ENCODE measurements around the gene ELAVL3. TPM values are rescaled to one million over a fixed set of nuclear protein-coding genes. Genes with fewer than 3 reads are reported as not detected.
A peak's percentile ranks its signal among the peaks of the same experiment; 100 is the strongest.
"Not testable (repeated sequence)": the region's sequence is repeated elsewhere in the genome, so short reads cannot be mapped to it uniquely, and the experiment has no call there.

ELAVL3 gene
- total RNA-seq, 2 experiments from 2014 or later, result not detected

GRCh38 chr19:11421371-11422098 lies 59.3 kb downstream of the ELAVL3 start:
- Mint-ChIP-seq H3K9me3 (no peaks in the 10 kb centered on the region), H3K36me3 (ENCODE audit: low read depth) (no peaks in the 10 kb centered on the region), H3K27ac (no peak overlapping the region), H3K27me3 (ENCODE audit: low read depth) (peaks cover 58% of the 10 kb centered on the region), H3K4me3 (peak overlapping the region; percentile 65), H3K4me1 (ENCODE audit: low read depth) (peaks cover 41% of the 10 kb centered on the region)
- intact Hi-C loops (cut with micrococcal nuclease), result loop anchor here (1.0 to 2.0 kb wide), 2 partner anchors 40 to 61 kb away; no protein-coding TSS in a partner anchor
- CTCF ChIA-PET, result interaction anchor here (0.6 to 1.7 kb wide), 7 partner anchors 15 to 278 kb away, joined by 3 to 12 read pairs (median 3); no protein-coding TSS in a partner anchor
- DNase-seq, result peak; percentile 63

DNA sequence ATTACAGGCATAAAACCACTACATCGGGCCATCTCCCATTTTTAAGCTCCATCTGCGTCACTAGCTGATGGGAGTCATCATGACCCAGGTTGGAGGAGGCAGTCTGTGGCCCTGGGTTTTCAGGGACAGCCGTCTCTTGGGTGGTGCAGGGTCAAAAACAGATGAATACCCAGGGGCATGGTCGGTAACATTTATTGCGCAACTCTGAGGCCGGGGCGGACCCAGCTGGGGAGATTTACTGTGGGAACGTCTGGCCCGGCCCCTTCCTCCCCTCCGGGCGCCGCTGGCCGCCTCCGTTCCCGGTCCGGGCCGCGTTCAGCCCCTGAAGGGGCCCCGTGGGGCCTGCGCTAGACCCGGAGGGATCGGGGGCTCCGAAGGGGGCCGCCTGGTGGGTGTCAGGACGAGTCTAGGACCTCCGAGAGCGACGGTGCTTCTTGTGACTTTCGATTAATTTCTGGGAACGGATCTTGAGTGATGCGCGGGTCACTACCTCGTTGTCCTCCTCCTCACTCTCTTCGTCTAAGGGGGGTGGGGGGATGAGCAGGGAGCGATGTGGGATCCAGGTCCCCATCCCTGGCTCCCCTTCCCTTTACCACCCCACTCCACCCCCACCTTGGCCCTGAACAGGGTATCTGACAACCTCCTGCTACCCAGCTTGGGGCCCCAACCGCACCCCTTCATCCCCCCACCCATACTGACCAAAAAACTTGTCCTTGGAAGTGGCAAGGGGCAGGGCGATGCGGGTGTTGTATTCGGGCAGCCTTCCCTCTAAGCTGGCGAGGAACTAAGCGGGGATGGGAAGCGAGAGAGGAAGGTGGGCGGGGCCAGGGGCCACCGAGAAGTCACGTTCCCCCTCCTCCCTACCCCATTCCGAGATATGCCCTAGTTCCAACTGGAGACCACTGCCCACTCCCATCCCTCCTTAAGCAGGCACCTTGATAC lies 60.1 kb downstream of the ELAVL3 start:
- Mint-ChIP-seq H3K4me3 (peak overlapping the region; percentile 65), H3K27ac (no peak overlapping the region), H3K4me1 (ENCODE audit: low read depth) (peaks cover 41% of the 10 kb centered on the region), H3K9me3 (no peaks in the 10 kb centered on the region), H3K27me3 (ENCODE audit: low read depth) (peaks cover 60% of the 10 kb centered on the region), H3K36me3 (ENCODE audit: low read depth) (no peaks in the 10 kb centered on the region)
- CTCF ChIA-PET, result interaction anchor here (1.1 to 1.7 kb wide), 5 partner anchors 14 to 127 kb away, joined by 3 to 12 read pairs (median 5); no protein-coding TSS in a partner anchor
- intact Hi-C loops (cut with micrococcal nuclease), result no loop called here
- no peak for DNase-seq

GRCh38 chr19:11418549-11419506 lies 62.0 kb downstream of the ELAVL3 start, which contains the start of gene RGL3:
RGL3 (minus strand) TSS chr19:11419314; CDS start chr19:11419278, 36 bp downstream.
- DNase-seq, result no peak
- intact Hi-C loops (cut with micrococcal nuclease), result no loop called here
- H3K27ac Mint-ChIP-seq, result no peak within 1 kb of the TSS
- CTCF ChIA-PET, result interaction anchor here (0.7 to 0.9 kb wide), 2 partner anchors 38 to 184 kb away, joined by 3 to 4 read pairs; no protein-coding TSS in a partner anchor
- no peak within 1 kb of the TSS for H3K4me3 Mint-ChIP-seq
- no peaks in the 10 kb centered on the region for H3K9me3 Mint-ChIP-seq
- H3K4me1 Mint-ChIP-seq (ENCODE audit: low read depth), result peaks cover 40% of the 10 kb centered on the region
- peaks cover 57% of the 10 kb centered on the region for H3K27me3 Mint-ChIP-seq (ENCODE audit: low read depth)
- H3K36me3 Mint-ChIP-seq (ENCODE audit: low read depth), result no peaks in the 10 kb centered on the region

- Mint-ChIP-seq H3K9me3 (no peaks in the 10 kb centered on the region), H3K4me3 (no peak overlapping the region), H3K27ac (no peak overlapping the region), H3K27me3 (ENCODE audit: low read depth) (peaks cover 50% of the 10 kb centered on the region), H3K36me3 (ENCODE audit: low read depth) (no peaks in the 10 kb centered on the region), H3K4me1 (ENCODE audit: low read depth) (peaks cover 33% of the 10 kb centered on the region)
- CTCF ChIA-PET, result no interaction called here
- no peak for DNase-seq
- intact Hi-C loops (cut with micrococcal nuclease), result no loop called here
Measured at GRCh38 chr19:11418094-11418548, 62.7 kb downstream of the ELAVL3 start.

GRCh38 chr19:11416346-11417052 lies 64.3 kb downstream of the ELAVL3 start:
- peaks cover 36% of the 10 kb centered on the region for H3K27me3 Mint-ChIP-seq (ENCODE audit: low read depth)
- H3K36me3 Mint-ChIP-seq (ENCODE audit: low read depth), result no peaks in the 10 kb centered on the region
- H3K4me3 Mint-ChIP-seq, result no peak overlapping the region
- H3K27ac Mint-ChIP-seq, result no peak overlapping the region
- intact Hi-C loops (cut with micrococcal nuclease), result no loop called here
- no peaks in the 10 kb centered on the region for H3K9me3 Mint-ChIP-seq
- H3K4me1 Mint-ChIP-seq (ENCODE audit: low read depth), result peaks cover 20% of the 10 kb centered on the region
- CTCF ChIA-PET, result interaction anchor here (0.6 to 1.5 kb wide), 2 partner anchors 35 to 643 kb away, joined by 3 to 6 read pairs; no protein-coding TSS in a partner anchor
- DNase-seq, result no peak

- H3K36me3 Mint-ChIP-seq (ENCODE audit: low read depth), result no peaks in the 10 kb centered on the region
- CTCF ChIA-PET, result interaction anchor here (0.8 kb wide), 1 partner anchor 121 kb away, joined by 3 read pairs; no protein-coding TSS in a partner anchor
Measured at GRCh38 chr19:11414544-11414943, 66.3 kb downstream of the ELAVL3 start.

DNA sequence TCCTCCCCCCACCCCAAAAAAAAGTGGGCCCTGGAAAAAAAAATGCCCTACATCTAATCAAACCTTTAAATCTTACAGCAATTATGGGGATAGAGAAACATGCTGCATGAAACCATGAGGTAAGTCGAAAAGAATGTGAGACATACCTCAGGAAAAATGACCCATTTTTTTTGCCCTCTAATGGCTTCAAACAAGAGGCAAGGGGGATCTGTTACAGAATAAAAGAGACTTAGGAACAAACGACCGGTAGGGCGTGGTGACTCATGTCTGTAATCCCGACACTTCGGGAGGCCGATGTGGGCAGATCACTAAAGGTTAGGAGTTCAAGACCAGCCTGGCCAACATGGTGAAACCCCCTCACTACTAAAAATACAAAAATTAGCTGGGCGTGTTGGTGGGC lies 70.2 kb downstream of the ELAVL3 start:
- Mint-ChIP-seq H3K9me3 (no peaks in the 10 kb centered on the region), H3K4me3 (no peak overlapping the region), H3K27me3 (ENCODE audit: low read depth) (peaks cover 7% of the 10 kb centered on the region), H3K27ac (no peak overlapping the region), H3K36me3 (ENCODE audit: low read depth) (no peaks in the 10 kb centered on the region), H3K4me1 (ENCODE audit: low read depth) (peaks cover 3% of the 10 kb centered on the region)
- intact Hi-C loops (cut with micrococcal nuclease), result no loop called here
- no peak for DNase-seq
- CTCF ChIA-PET, result no interaction called here

More at GRCh38 chr19:11414544-11414943, 66.3 kb downstream of the ELAVL3 start:
- Mint-ChIP-seq H3K27ac (no peak overlapping the region), H3K4me3 (no peak overlapping the region), H3K9me3 (no peaks in the 10 kb centered on the region), H3K27me3 (ENCODE audit: low read depth) (peaks cover 21% of the 10 kb centered on the region), H3K4me1 (ENCODE audit: low read depth) (peaks cover 7% of the 10 kb centered on the region)
- intact Hi-C loops (cut with micrococcal nuclease), result no loop called here
- DNase-seq, result no peak

GRCh38 chr19:11408591-11408990 lies 72.3 kb downstream of the ELAVL3 start:
- no peak overlapping the region for H3K4me3 Mint-ChIP-seq
- intact Hi-C loops (cut with micrococcal nuclease), result no loop called here
- H3K27me3 Mint-ChIP-seq (ENCODE audit: low read depth), result peaks cover 7% of the 10 kb centered on the region
- H3K27ac Mint-ChIP-seq, result no peak overlapping the region
- H3K9me3 Mint-ChIP-seq, result no peaks in the 10 kb centered on the region
- CTCF ChIA-PET, result no interaction called here
- no peak for DNase-seq
- H3K36me3 Mint-ChIP-seq (ENCODE audit: low read depth), result no peaks in the 10 kb centered on the region
- H3K4me1 Mint-ChIP-seq (ENCODE audit: low read depth), result peaks cover 3% of the 10 kb centered on the region

- DNase-seq; H3K36me3 Mint-ChIP-seq (ENCODE audit: low read depth); H3K4me3 Mint-ChIP-seq; intact Hi-C loops (cut with micrococcal nuclease); H3K4me1 Mint-ChIP-seq (ENCODE audit: low read depth); H3K9me3 Mint-ChIP-seq; H3K27me3 Mint-ChIP-seq (ENCODE audit: low read depth); H3K27ac Mint-ChIP-seq: not testable (repeated sequence)
- CTCF ChIA-PET, result interaction anchor here (0.7 to 1.6 kb wide), 6 partner anchors 12 to 117 kb away, joined by 3 to 7 read pairs (median 4); partner anchors contain the start of gene SWSAP1
Measured at GRCh38 chr19:11406703-11407236, 74.1 kb downstream of the ELAVL3 start.

DNA sequence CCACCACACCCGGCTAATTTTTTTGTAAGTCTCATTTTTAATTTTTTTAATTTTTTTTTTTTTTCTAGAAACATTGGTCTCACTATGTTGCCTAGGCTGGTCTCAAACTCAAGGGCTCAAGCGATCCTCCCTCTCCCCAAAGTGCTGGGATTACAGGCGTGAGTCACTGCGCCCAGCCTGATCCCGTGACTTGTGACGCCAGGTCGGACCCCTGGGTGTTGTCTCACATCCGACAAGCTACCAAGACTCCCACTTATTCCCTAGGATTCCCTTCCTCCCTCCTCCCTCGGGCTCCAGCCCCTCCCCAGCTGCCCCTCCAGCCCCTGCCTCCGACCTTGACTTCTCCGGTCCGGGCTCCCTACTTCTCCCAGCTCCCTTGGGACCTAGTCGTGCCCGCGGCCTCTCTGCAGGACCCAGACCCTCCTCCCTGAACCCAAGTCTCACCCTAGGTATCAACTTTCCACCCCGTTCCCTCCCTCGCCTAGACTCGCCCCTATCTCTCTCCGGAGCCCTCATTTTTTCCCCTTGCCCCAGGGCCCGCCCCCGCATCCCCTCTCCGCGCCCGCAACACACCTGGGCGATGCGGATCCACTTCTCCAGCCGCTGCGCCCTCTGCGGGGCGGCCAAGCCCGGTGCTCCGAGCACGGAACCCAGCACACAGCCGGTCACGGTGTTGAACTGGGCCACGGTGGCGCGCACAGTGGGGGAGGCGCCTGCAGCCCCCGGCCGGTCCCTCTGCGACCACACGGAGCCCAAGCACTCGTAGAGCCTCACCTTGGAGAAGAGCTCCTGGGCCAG lies 74.8 kb downstream of the ELAVL3 start:
- Mint-ChIP-seq H3K27ac (no peak overlapping the region), H3K4me3 (no peak overlapping the region), H3K9me3 (no peaks in the 10 kb centered on the region), H3K36me3 (ENCODE audit: low read depth) (no peaks in the 10 kb centered on the region), H3K27me3 (ENCODE audit: low read depth) (peaks cover 4% of the 10 kb centered on the region), H3K4me1 (ENCODE audit: low read depth) (peaks cover 3% of the 10 kb centered on the region)
- intact Hi-C loops (cut with micrococcal nuclease), result no loop called here
- peak; percentile 49 for DNase-seq
- CTCF ChIA-PET, result interaction anchor here (0.5 to 1.6 kb wide), 7 partner anchors 11 to 259 kb away, joined by 3 to 5 read pairs (median 3); partner anchors contain the start of gene SWSAP1

Data from activated naive CD4-positive, alpha-beta T cell treated with anti-CD3 and anti-CD28 coated beads for 36 hours (primary cell).